ENCODE results near the gene CEMIP2.
"Not testable (repeated sequence)": the region's sequence is repeated elsewhere in the genome, so short reads cannot be mapped to it uniquely, and the experiment has no call there.

Gene CEMIP2

DNA sequence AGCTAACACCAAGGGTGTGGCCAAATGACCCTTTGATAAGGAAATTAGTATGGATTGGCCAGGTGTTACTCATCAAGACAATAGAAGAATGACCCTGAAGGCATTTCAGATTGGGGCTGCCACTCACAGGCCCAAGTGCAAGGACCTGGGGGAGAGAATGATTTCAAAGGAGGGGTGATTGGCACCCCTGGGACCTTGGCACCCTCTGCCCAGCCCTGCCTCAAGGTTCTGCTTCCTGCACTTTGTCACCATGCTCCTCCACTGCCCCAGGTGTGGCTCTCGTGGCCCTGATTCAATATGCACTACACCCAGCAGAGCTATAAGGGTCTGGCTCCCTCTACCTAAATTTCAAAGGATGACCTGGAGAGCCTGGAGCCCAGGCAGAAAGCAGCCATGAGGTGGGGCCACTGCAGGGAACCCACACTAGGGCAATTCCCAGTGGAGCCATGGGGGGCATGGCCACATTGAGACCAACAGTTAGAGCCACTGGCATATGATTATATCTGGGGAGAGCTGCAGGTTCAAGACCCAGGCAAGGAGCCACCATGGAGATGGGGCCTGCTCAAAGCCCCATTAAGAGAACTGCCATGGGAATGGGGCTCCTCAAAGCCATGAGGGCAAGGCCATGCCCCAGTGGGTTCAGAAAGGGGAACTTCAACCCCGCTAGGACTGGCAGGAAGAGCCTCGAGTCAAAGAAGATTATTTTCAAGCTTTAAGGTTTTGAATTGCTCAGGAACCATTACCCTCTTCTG lies 93.0 kb downstream of the CEMIP2 start:
- no peak for DNase-seq

DNA sequence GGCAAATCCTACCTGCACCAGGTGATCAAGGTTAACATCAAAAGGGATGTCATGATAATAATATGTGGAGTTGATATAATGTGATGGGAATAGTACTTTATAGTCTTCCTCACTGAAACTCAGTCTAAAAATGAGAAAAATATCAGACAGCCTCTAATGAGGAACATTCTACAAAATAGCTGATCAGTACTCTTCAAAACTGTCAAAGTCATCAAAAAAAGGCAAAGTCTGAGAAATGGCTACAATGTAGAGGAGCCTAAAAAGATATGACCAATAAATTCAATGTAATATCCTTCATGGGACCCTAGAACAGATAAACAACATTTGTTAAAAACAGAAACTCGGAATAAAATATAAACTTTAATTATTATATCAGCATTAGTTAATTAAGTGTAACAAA lies 95.7 kb downstream of the CEMIP2 start:
- no peak for DNase-seq

DNA sequence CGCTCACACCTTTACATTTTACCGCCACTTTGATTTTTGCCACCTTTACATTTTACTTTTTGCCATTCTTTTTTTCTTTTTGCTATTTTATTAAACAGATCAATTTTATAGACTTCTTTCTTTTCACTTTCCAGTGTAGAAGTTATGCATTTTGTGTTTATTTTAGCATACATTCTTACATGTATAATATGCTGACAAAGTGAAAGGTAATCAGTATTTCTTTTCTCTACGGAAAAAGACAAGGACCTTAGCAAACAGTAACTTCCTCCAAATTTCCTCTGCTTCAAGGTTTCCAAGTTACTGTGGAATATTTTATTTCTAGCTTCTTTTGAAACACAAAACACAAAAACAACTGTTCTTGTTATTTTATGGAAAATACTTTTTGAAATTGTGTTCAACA lies 97.0 kb downstream of the CEMIP2 start:
- DNase-seq = no peak

DNA sequence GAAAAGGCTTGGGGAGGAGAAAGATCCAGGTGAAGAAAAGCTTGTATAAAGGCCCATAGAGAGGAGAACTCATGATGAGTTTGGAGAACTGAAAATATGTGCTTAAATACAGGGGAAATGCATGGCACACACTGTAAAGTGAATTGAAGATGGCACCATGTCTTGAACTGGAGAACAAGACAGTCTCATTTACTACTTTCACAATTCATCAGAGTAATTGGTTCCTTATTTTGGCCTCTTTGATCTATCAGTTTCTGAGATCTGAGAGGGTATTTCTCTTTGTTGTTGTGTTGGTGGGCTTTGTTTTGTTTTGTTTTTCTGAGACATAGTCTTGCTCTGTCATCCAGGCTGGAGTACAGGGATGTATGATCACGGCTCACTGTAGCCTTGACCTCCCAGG lies 98.2 kb downstream of the CEMIP2 start:
- no peak for DNase-seq

DNA sequence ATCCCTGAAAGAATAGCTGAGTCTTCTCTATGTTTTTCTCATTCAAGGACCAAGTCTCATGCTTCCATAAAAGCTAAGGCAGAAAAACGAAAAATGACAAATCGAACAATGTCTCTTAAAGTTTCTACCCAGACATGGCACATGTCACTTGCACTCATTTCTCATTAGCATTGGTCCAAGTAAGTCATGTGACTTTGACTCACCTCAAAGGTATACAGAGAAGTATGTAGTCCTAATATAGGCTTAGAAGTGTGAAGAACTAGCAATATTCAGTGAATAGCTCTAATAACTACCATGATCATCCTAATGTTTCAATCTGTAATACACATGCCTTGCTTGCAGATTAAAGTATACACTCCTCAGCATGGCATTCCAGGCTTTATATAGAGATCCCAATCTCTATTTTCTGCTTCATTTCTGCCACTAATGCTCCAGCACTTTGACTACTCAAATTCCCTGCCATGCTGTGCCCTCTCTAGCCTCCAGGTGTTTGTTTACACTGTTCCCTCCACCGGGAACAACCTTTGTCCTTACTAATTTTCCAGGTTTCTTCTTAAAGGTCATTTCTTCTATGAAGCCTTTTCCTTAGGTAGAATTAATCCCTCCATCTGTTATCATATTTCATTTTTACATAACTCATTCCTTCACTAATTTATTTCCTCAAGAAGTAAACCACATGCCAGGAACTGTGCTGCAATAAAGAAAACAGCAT lies 98.9 kb downstream of the CEMIP2 start:
- no peak for DNase-seq

DNA sequence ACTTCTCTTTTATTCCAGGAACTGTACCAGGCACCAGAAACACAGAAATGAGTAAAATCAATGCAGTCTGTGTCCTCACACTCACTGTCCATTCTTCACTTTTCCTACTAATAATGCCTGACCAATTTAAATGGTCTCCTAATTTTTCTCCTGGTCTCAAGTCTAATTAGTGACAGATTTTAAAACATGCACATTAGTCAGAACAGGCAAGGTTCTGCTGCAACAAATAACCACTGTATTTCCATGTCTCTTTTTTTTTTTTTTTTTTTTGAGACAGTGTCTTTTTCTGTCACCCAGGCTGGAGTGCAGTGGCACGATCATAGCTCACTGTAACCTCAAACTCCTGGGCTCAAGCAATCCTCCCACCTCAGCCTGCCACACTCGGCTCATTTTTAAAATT lies 99.6 kb downstream of the CEMIP2 start:
- no peak for DNase-seq

DNA sequence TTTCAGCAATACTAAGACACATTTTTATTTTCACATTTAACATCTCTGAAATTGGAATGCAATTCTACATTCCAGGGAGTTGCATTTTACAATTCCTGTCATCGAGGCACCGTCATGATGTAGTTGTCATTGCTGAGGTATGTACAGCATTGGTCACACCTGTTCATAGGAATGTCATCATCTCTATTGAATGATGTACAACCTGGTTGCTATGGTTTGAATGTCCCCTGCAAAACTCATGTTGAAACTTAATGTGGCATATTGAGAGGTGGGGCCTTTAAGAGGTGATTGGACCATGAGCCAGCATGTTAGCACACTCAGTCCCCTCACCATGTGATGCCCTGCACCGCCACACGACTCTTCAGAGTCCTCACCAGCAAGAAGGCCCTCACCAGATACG lies 103.1 kb downstream of the CEMIP2 start:
- no peak for DNase-seq

DNA sequence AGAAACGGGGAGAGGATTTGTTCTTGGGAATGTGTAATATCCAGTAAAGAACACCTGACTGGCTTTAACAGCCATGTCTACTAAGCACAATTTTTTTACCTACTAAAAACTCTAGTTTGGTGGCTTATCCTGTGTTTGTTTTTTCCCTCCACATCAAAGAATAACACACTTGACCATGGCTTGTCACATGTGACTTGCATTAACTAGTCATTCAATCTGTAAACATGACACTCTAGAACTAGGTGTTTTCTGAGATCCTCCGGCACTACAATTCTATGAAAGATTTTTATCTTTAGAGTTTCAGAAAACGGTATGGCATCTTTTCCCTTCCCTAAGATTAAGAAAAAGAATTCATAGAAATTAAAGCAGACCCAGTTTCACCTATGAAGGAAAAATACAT lies 103.7 kb downstream of the CEMIP2 start:
- DNase-seq = no peak

DNA sequence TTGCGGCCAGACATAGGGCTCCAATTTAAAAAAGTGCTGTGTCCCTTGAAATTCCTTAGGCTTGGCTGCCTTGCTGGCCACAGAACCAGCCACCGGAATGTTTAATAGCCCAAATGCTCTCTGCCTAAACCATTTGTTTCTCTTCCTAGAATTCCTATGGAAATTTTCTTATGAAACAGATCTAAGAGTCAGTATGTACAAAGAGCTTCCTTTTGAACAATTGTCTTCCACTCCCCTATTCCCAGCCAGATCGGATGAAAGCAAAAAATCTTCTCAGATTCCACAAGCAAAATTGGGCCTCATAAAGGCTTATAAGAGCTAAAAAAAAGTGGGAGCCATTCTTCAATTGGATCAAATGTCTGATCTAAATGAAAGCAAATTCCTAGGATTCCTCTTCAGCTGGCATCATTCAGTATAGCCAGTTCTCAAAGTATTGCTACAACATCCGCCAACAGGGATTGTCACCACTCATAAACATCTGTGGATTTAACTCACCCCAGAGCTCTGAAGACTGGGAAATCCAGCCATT lies 104.3 kb downstream of the CEMIP2 start:
- DNase-seq = peak; percentile 24

DNA sequence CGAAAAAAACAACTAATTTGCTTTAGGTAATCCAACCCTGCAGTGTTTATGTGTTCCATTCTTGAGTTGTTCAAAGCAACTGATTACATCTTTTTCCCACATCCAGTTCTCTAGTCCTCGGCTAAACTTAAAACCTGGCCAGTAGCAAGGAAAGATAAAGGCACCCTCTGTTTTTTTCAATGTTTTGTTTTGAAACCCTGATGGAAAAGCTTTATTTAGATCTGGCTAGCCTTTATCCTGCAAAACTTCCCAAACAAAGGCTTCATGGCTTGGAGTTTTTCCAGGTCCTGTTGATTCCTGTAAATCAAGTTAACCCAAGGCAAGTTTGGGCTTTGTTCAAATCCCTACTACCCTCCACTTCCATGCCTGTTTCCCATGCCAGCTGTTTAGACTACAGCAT lies 105.1 kb downstream of the CEMIP2 start:
- DNase-seq = no peak

DNA sequence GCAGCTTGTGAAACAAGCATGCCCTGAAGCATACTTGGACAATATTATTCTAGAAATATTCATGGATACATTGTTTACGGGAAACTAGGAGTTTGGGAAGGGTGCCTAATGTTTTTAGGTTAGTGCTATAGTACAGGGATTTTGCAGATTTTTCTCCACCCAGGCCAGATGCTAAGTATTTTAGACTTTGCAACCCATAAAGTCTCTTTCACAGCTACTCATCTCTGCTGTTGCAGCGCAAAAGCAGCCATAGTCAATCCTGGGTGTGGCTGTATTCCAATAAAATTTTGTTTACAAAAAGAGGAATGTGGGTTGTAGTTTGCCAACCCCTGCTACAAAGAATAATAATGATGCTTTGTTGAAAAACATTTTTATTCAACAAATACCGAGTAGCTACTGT lies 106.2 kb downstream of the CEMIP2 start:
- DNase-seq = no peak

DNA sequence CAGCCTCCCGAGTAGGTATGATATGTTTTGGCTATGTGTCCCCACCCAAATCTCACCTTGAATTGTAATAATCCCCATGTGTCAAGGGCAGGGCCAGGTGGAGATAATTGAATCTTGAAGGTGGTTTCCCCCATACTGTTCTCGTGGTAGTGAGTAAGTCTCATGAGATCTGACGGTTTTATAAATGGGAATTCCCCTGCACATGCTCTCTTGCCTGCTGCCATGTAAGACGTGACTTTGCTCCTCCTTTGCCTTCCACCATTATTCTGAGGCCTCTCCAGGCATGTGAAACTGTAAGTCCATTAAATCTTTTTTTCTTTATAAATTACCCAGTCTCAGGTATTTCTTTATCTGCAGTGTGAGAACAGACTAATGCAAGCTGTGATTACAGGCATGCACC lies 111.0 kb downstream of the CEMIP2 start:
- DNase-seq = not testable (repeated sequence)

DNA sequence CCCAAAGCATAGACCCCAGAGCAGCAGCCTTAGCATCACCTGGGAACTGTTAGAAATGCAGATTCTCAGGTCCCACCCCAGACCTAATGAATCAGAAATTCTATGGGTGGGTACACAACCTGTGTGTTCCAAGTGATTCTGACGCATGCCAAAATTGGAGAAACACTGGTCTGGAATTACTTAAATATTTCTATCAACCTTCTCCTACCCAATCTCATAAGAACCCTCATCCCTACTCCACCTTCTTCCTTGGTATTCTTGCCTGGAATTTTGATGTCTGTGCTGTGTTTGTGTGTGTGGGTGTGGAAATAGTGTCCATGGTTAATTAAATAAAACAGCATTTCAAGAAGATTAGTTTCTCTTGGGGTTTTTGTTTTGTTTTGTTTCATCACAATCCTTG lies 111.8 kb downstream of the CEMIP2 start:
- no peak for DNase-seq

DNA sequence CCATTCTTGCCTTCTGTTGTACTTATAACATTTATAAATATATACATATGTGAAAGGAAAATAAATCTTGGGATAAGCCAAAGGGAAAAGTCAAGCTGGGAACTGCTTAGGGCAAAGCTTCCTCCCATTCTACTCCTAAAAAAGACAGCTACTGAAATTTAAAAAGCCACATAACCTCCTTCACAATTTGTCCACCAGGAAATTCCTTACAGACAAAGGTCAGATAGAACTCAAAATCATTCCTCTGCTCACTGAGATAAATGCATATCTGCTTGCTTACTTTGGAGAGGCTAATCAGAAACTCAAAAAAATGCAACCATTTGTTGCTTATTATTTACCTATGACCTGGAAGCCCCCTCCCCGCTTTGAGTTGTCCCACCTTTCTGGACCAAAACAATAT lies 112.5 kb downstream of the CEMIP2 start:
- no peak for DNase-seq

DNA sequence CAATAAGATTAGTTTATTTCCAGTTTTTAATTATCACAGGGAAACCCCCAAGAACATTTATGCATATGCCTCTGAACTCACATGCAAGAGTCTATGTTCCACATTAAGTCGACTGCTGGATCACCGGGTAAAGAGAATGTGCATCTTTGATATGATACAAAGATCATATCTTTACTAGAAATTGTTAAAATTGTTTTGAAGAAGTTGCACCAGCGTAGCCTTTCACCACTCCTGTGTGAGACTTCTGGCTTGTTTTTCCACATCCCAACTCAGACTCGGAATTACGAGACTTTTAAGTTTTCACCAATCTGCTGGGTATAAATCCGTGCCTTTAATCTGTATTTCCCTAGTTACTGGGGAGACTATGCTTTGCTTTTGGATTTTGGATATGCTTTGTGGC lies 113.2 kb downstream of the CEMIP2 start:
- no peak for DNase-seq

DNA sequence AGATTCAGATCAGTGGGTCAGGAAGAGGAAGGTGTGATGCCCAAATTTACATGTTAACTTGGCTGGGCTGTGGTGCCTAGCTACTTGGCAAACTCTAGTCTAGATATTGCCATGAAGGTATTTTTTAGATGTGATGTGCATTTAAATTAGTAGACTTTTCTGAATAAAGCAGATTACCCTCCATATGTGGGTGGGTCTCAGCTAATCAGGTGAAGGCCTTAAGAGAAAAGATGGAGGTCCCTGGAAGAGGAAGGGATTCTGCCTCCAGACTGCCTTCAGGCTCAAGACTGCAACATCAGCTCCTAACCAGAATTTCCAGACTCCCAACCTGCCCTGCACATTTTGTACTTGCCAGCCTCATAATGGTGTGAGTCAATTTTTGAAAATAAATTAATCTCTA lies 115.8 kb downstream of the CEMIP2 start:
- no peak for DNase-seq

DNA sequence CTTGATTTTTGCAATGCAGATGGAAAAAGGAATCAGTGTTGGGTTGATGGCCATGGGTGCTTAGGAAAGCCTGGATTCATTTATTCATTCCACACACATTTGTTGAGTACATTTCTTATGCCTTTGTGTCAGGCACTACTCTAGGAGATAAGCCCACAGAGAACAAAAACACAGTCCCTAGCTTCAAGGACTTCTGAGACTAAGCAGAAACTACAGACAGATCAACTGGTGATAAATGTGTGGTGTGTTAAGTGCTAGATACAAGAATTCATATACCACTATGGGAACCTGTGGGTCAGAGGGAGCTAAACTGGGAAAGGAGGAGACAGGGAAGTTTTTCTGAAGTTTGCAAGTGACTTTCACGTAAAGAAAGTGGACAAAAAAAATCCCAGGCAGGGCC lies 119.9 kb downstream of the CEMIP2 start:
- DNase-seq = no peak

DNA sequence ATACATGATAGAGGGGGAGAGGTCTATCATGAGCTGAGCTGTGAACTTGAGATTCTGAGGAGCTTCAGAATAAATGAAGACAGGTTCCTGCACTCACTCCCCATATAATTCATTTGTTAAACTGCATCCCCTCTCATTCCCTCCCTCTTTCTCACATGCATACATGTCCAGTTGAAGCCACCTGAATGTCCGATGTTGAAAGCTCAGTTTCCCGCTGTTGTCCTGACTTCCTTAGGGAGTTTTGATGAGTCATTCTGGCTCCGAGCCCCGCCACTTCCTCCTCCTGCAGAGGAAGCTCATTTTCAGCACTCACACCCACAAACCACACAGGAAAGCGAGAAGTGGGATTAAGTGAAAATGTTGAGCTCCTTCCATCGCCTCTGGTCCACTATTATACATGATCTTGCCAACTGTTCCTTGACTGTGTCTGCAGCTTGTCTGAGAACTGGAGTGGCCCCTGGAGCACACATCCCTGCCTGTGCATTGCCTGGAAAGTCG lies 121.2 kb downstream of the CEMIP2 start:
- peak; percentile 71 for DNase-seq

DNA sequence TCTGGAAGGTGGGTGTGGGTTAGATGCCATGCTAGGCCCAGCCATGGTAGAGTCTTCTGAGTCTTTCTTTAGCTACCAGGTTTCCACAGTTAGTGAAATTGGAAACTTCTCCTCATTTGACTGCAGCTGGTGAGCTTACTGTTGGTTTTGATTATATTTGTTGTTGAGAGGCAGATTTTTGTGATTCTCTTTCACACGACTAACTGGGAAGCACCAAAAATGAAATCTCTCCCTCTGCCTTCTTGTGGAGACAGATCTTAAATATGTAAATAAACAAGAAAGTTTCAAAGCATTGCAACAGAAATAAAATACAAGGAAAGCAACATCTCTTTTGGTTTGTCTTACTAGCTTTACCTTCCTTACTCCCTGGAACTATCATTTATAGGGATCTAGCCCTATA lies 122.2 kb downstream of the CEMIP2 start:
- DNase-seq = no peak

DNA sequence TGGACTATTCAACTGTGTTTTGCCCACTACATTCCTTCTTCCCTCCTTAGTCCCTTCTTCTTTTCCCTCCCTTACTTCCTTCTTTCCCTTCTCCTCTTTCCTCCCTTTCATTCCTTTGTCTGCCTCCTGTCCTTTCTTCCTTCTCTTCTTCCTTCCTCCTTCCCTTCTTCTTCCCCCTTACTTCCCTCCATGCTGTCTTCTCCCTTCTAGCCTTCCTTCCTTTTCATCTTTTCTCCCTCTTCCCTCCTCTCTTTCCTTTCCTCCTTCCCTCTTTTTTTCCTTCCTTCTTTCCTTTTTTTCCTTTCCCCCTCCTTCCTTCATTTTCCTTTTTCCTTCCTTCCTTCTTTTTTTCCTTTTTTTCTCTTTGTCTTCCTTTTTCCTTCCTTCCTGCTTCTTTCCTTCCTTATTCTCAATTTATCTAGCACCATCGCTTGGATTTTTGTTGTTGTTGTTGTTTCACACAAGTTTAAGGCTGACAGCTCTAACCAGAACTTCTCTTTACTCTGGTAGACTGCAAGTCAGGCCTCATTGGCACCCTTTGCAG lies 123.4 kb downstream of the CEMIP2 start:
- no peak for DNase-seq

DNA sequence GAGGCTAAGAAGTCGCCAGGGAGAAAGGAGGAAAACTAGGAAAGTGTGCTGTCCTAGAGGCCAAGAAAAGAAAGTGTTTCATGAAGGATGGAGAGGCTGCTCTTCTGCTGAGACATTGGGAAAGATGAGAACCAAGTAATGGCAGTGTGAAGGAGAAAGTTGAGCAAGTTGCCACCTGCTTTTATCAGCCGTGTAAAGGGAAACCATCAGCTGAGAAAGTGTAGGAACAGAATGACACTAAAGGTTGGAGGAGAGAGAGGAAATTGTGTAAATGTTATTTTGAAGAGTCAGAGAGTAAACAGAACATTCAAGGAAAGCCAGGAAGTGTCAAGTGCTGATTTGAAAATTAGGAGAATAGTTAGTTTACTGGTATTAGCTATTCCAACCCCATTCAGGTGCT lies 125.0 kb downstream of the CEMIP2 start:
- no peak for DNase-seq

DNA sequence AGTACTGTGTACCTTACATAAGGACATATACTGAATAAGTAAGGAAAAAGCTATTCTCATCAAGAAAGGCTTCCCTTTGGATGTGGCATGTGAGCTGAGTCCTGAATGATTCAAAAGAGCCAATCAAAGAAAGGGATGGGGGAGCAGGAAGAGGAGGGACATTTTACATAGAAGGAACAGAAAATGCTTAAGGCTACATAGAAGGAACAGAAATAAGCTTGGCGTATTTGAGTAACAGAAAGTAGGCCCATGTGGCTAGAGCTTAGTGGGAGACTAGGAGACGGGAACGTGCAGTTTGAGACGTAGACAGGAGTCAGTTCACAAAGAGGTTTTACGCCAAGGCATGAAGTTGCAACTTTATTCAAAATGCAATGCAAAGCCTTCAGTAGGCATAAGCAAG lies 126.3 kb downstream of the CEMIP2 start:
- DNase-seq = no peak

DNA sequence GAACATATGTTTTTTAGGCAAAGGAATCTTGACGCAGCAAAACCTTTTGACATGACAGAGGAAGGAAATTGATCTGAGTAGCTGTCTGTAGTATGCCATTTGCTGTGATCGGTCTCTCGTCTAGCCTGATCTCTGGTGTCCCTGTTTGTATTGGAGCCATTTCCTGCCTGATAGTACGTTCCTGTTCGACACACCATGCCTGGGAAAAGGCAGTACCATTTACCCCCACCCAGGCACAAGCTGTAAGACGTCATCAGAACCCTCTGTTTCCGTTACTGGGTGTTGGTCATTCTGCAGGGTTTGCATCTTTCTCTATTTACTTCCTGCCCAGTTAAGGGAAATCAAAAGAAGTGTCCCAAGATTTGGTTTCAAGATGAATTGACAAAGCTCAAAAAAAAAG lies 129.7 kb downstream of the CEMIP2 start:
- no peak for DNase-seq

DNA sequence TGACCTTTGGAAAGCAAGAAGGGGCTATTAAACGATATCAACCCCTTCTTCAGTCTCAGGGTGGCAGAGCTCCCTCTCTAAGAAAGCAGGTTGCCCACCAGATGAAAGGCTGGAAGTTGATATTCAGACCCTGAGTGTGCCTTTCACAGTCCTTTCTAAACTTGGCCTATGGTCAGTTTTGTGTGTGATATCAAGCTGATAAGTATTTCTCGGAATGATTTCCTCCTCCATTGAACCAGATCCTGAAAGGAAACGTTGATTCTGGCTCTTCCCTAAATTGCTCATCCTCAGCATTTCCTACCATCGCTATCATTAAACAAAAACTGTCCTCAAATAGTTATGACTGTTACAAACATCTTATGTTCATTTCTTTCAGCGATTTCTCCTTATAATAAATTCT lies 130.4 kb downstream of the CEMIP2 start:
- no peak for DNase-seq

Data from HCEC 1CT (cell line).